GM20000 (cell line): ENCODE measurements around the gene PLOD1.

Source experiments
- DNase-seq: peaks from one replicate; pipeline ENCODE4 v3.0.0; 2012; ENCODE audit warnings: low spot score
- CTCF ChIP-seq: IDR thresholded peaks from 2 replicates; pipeline ENCODE4 v1.5.1; 2012; ENCODE audit warnings: mild to moderate bottlenecking, control low read depth; ENCODE audit errors: extremely low read depth, missing control alignments

The PLOD1 gene

DNA sequence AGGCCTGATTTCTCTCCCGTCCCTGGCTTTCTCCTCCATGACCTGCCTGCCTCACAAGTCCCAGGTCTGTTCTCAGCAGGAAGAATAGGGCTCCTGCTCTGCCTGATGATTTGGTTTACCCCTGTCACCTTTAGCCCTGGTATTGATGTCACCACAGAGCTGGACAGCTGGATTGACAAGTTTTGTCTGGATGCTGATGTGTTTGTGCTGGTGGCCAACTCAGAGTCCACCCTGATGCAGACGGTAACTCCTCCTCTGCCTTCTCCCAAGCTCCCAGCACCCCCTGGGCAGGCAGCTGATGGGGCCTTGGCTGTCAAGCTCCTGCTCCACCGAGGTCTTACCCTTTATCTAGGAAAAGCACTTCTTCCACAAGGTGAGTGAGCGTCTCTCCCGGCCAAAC lies 64.1 kb downstream of the PLOD1 start:
- DNase-seq: no peak
- TF ChIP-seq CTCF: no peak

DNA sequence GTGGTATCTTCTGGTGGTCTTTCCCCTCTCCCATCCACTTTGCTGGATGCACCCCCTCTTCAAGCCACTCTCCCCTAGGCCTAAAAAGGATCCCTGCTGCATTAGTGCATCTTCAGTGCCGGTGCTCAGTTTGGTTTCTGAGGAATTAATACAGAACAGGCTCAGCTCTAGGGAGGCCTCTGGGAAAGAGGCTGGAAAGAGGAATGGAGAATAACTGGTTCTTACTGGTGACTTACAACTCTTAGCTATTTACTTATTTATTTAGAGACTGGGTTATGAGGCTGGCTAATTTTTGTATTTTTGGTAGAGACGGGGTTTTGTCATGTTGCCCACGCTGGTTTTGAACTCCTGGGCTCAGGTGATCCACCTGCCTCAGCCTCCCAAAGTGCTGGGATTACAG lies 64.7 kb downstream of the PLOD1 start:
- no peak for TF ChIP-seq CTCF

DNA sequence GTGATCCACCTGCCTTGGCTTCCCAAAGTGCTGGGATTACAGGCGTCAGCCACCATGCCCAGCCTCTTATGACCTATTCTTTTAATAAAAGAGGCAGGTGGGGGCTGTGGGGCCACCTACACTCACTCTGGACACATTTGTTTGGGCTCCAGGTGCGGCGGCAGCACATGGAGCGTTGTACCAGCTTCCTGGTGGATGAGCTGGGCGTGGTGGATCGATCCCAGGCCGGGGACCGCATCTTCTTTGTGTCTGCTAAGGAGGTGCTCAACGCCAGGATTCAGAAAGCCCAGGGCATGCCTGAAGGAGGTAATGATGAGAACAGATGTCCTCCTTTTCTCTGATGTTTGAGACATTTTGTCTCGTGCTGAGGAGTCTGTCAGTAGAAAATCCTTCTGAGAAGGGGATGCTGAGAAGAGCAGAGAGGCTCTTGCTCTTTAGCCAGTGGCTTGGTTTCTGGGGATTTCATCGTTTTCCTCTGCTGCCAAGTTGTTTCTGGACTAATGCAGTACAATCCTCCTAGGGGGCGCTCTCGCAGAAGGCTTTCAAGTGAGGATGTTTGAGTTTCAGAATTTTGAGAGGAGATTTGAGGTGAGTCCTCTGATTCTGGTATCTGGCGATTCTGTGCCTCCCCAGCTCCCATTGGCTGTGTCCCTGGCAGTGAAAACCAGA lies 66.9 kb downstream of the PLOD1 start:
- peak; percentile 53 for TF ChIP-seq CTCF
- DNase-seq: no peak

More for the DNA sequence above, 64.7 kb downstream of the PLOD1 start:
- DNase-seq: no peak

- no peak for TF ChIP-seq CTCF
- no peak for DNase-seq
Measured at GRCh38 chr1:12001996-12002493, 67.5 kb downstream of the PLOD1 start.

DNA sequence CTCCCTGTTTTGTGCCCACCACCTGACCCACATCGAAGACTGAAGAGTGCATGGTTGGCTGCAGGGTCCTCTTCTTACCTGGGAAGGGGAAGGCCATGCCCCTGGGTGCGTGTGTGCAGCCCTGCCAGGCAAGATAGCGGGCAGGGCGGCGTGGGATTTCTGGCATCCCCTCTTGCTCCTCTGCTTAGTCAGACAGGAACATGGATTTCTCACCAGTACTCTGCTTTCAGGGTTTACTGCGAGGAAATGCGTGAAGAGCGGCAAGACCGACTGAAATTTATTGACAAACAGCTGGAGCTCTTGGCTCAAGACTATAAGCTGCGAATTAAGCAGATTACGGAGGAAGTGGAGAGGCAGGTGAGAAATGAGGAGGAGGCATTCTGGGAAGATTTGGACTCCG lies 69.2 kb downstream of the PLOD1 start:
- DNase-seq: no peak
- TF ChIP-seq CTCF: no peak

- no peak for DNase-seq
- TF ChIP-seq CTCF: no peak
Measured at GRCh38 chr1:12005488-12006166, 71.1 kb downstream of the PLOD1 start.

GRCh38 chr1:12006167-12006921 lies 71.8 kb downstream of the PLOD1 start:
- TF ChIP-seq CTCF: no peak
- DNase-seq: no peak
